ENCODE results near the gene ANTXR2.

Gene ANTXR2

DNA sequence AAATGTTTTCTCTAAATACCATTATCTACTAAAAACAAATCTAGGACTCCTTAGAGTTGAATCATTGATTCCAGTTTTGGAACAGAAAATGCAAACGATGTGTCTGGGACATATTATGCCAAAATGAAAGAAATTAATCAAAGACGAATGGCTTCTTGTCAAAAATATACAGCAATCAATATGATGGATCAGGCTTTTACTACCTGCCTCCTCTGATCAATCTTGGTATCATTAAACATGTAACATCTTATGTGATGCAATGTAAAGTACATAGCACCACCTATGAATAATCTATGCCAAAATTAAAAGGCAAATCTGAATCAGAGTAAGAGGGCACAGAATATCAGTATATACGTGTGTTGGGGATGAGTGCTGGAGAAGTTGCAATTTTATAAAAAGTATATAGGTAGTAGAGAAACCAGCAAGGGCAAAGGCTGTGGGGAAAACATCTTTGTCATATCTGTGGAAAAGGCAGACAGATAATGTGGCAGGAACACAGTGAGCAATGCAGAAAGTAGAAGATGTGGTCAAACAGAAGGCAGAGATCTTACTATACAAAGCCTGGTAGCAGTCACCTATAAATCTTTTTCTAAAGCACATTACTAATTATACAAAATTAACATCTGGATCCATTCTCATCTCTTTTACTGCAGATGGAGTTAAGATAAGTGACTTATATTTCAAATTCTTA lies 152.7 kb downstream of the ANTXR2 start:
- H3K27me3 ChIP-seq (ENCODE audit: insufficient read depth, poor library complexity, severe bottlenecking): no peaks in the 10 kb centered on the region
- no peak for DNase-seq (ENCODE audit: low spot score)

GRCh38 chr4:79918292-79918691 lies 154.7 kb downstream of the ANTXR2 start:
- DNase-seq (ENCODE audit: low spot score) (no peak), ATAC-seq (ENCODE audit: low read depth) (no peak)
- TF ChIP-seq, protein P1, sequence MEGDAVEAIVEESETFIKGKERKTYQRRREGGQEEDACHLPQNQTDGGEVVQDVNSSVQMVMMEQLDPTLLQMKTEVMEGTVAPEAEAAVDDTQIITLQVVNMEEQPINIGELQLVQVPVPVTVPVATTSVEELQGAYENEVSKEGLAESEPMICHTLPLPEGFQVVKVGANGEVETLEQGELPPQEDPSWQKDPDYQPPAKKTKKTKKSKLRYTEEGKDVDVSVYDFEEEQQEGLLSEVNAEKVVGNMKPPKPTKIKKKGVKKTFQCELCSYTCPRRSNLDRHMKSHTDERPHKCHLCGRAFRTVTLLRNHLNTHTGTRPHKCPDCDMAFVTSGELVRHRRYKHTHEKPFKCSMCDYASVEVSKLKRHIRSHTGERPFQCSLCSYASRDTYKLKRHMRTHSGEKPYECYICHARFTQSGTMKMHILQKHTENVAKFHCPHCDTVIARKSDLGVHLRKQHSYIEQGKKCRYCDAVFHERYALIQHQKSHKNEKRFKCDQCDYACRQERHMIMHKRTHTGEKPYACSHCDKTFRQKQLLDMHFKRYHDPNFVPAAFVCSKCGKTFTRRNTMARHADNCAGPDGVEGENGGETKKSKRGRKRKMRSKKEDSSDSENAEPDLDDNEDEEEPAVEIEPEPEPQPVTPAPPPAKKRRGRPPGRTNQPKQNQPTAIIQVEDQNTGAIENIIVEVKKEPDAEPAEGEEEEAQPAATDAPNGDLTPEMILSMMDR (IDR thresholded peaks at IDR 0.05; ENCODE audit: poor library complexity, severe bottlenecking): no peak
- Histone ChIP-seq H3K36me3 (ENCODE audit: low read depth) (no peaks in the 10 kb centered on the region), H3K27me3 (ENCODE audit: insufficient read depth, poor library complexity, severe bottlenecking) (no peaks in the 10 kb centered on the region), H3K4me1 (ENCODE audit: insufficient read depth, poor library complexity, severe bottlenecking) (peaks cover 6% of the 10 kb centered on the region), H3K9me3 (ENCODE audit: severe bottlenecking) (no peaks in the 10 kb centered on the region), H3K4me3 (ENCODE audit: severe bottlenecking) (no peak overlapping the region), H3K27ac (ENCODE audit: poor library complexity, severe bottlenecking) (no peak overlapping the region)

More for the DNA sequence above, 152.7 kb downstream of the ANTXR2 start:
- no peak overlapping the region for H3K27ac ChIP-seq (ENCODE audit: poor library complexity, severe bottlenecking)
- no peaks in the 10 kb centered on the region for H3K36me3 ChIP-seq (ENCODE audit: low read depth)
- H3K4me1 ChIP-seq (ENCODE audit: insufficient read depth, poor library complexity, severe bottlenecking): peaks cover 6% of the 10 kb centered on the region
- H3K4me3 ChIP-seq (ENCODE audit: severe bottlenecking): no peak overlapping the region
- H3K9me3 ChIP-seq (ENCODE audit: severe bottlenecking): no peaks in the 10 kb centered on the region
- TF ChIP-seq, protein P1 (IDR thresholded peaks at IDR 0.05; ENCODE audit: poor library complexity, severe bottlenecking): no peak
- ATAC-seq (ENCODE audit: low read depth): no peak

DNA sequence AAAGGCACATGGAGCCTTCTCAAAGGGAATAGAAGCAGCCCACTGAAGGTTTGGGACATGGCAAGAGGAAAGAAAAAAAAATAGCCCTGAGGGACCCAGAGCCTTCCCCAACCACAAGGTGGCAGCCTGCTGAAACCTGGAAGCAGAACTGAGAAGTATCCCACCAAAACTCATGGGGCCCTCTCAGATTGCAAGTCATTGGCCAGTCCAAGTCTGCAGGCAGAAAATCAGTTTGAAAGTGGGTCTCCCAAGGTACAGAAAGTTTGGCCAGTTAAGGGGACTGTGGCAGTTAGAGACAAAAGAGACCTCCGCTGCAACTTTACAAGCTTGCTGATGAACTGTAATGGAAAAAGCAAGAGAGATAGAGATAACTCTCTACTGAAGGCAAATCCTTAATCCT lies 155.8 kb downstream of the ANTXR2 start:
- ATAC-seq (ENCODE audit: low read depth) (0 out of 3 replicates have a peak, but pooled peaks have one; percentile 57), DNase-seq (ENCODE audit: low spot score) (no peak)
- TF ChIP-seq, protein P1 (IDR thresholded peaks at IDR 0.05; ENCODE audit: poor library complexity, severe bottlenecking): peak; percentile 84
- no peak overlapping the region for H3K27ac ChIP-seq (ENCODE audit: poor library complexity, severe bottlenecking)
- H3K27me3 ChIP-seq (ENCODE audit: insufficient read depth, poor library complexity, severe bottlenecking): no peaks in the 10 kb centered on the region
- no peaks in the 10 kb centered on the region for H3K36me3 ChIP-seq (ENCODE audit: low read depth)
- no peak overlapping the region for H3K4me3 ChIP-seq (ENCODE audit: severe bottlenecking)
- peaks cover 6% of the 10 kb centered on the region for H3K4me1 ChIP-seq (ENCODE audit: insufficient read depth, poor library complexity, severe bottlenecking)
- no peaks in the 10 kb centered on the region for H3K9me3 ChIP-seq (ENCODE audit: severe bottlenecking)

GRCh38 chr4:79915246-79915645 lies 157.8 kb downstream of the ANTXR2 start:
- no peak overlapping the region for H3K27ac ChIP-seq (ENCODE audit: poor library complexity, severe bottlenecking)
- H3K9me3 ChIP-seq (ENCODE audit: severe bottlenecking): no peaks in the 10 kb centered on the region
- ATAC-seq (ENCODE audit: low read depth) (no peak), DNase-seq (ENCODE audit: low spot score) (no peak)
- H3K4me3 ChIP-seq (ENCODE audit: severe bottlenecking): no peak overlapping the region
- no peaks in the 10 kb centered on the region for H3K27me3 ChIP-seq (ENCODE audit: insufficient read depth, poor library complexity, severe bottlenecking)
- TF ChIP-seq, protein P1 (IDR thresholded peaks at IDR 0.05; ENCODE audit: poor library complexity, severe bottlenecking): no peak
- no peaks in the 10 kb centered on the region for H3K36me3 ChIP-seq (ENCODE audit: low read depth)
- no peaks in the 10 kb centered on the region for H3K4me1 ChIP-seq (ENCODE audit: insufficient read depth, poor library complexity, severe bottlenecking)

DNA sequence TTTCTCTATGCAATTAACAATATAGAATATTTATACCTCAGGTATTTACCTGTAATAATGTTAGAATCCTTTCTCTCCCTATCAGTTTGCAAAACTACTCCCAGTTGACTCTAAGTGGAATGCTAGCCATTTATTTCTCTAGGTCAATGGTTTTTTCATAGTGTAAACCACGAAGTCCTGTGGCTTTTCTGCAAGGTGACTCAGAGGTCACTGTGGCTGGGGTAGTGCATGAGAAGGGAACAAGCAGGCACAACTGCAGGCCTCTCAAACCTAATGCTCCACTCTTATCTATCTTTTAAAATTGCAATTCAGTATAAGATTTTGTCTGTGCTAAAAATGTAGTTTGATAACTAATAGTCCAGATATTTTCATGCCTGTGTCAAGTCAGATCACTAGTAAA lies 159.4 kb downstream of the ANTXR2 start:
- ATAC-seq (ENCODE audit: low read depth): no peak

More for the DNA sequence above, 159.4 kb downstream of the ANTXR2 start:
- Histone ChIP-seq H3K4me1 (ENCODE audit: insufficient read depth, poor library complexity, severe bottlenecking) (no peaks in the 10 kb centered on the region), H3K36me3 (ENCODE audit: low read depth) (peaks cover 7% of the 10 kb centered on the region; the same call in 1 of the 2 replicates), H3K27ac (ENCODE audit: poor library complexity, severe bottlenecking) (no peak overlapping the region), H3K27me3 (ENCODE audit: insufficient read depth, poor library complexity, severe bottlenecking) (no peaks in the 10 kb centered on the region), H3K9me3 (ENCODE audit: severe bottlenecking) (no peaks in the 10 kb centered on the region), H3K4me3 (ENCODE audit: severe bottlenecking) (no peak overlapping the region)
- no peak for DNase-seq (ENCODE audit: low spot score)
- TF ChIP-seq, protein P1 (IDR thresholded peaks at IDR 0.05; ENCODE audit: poor library complexity, severe bottlenecking): no peak
